Activated naive CD8-positive, alpha-beta T cell treated with anti-CD3 and anti-CD28 coated beads for 36 hours (primary cell): ENCODE measurements around the gene CATSPERE. TPM values are rescaled to one million over a fixed set of nuclear protein-coding genes. Genes with fewer than 3 reads are reported as not detected.
A peak's percentile ranks its signal among the peaks of the same experiment; 100 is the strongest.
"Not testable (repeated sequence)": the region's sequence is repeated elsewhere in the genome, so short reads cannot be mapped to it uniquely, and the experiment has no call there.

Experiments used
- DNase-seq: peaks from one replicate; pipeline ENCODE4 v3.0.0; 2021
- H3K27ac Mint-ChIP-seq: one replicate; pipeline ENCODE4 v1.8.0; 2022; ENCODE audit warnings: mild to moderate bottlenecking, moderate library complexity, mixed read lengths
- H3K27me3 Mint-ChIP-seq: one replicate; pipeline ENCODE4 v1.8.0; 2022; ENCODE audit warnings: mild to moderate bottlenecking, mixed read lengths
- H3K36me3 Mint-ChIP-seq: one replicate; pipeline ENCODE4 v1.8.0; 2021; ENCODE audit warnings: mild to moderate bottlenecking, mixed read lengths
- H3K4me1 Mint-ChIP-seq: one replicate; pipeline ENCODE4 v1.8.0; 2021; ENCODE audit warnings: mixed read lengths
- H3K4me3 Mint-ChIP-seq: one replicate; pipeline ENCODE4 v1.8.0; 2022; ENCODE audit warnings: mild to moderate bottlenecking, moderate library complexity, mixed read lengths
- H3K9me3 Mint-ChIP-seq: one replicate; pipeline ENCODE4 v1.8.0; 2022; ENCODE audit warnings: mixed read lengths
- total RNA-seq, 2 experiments: library from RNA; stranded (reverse); gene quantifications; one replicate each; pipeline ENCODE4 v1.2.3, GENCODE V29; 2021

The CATSPERE gene
- total RNA-seq, 2 experiments from 2014 or later = 0.38 to 0.45 TPM

- DNase-seq = no peak
- peaks cover 9% of the 10 kb centered on the region for H3K4me1 Mint-ChIP-seq
- H3K27me3 Mint-ChIP-seq = no peaks in the 10 kb centered on the region
- peak overlapping the region; percentile 89 for H3K27ac Mint-ChIP-seq
- H3K4me3 Mint-ChIP-seq = peak overlapping the region; percentile 84
- peaks cover 6% of the 10 kb centered on the region for H3K36me3 Mint-ChIP-seq
- no peaks in the 10 kb centered on the region for H3K9me3 Mint-ChIP-seq
Observed at GRCh38 chr1:244651956-244652622, 191.0 kb downstream of the CATSPERE start.

GRCh38 chr1:244652623-244653438, 191.8 kb downstream of the CATSPERE start, which contains the start of gene DESI2:
TSS of gene DESI2 (plus strand) at chr1:244653126. CDS start at chr1:244653314, 188 bp downstream.
- H3K9me3 Mint-ChIP-seq = no peaks in the 10 kb centered on the region
- peak within 1 kb of the TSS; percentile 89 for H3K27ac Mint-ChIP-seq
- H3K27me3 Mint-ChIP-seq = no peaks in the 10 kb centered on the region
- H3K4me3 Mint-ChIP-seq = peak within 1 kb of the TSS; percentile 84
- peaks cover 13% of the 10 kb centered on the region for H3K36me3 Mint-ChIP-seq
- peaks cover 12% of the 10 kb centered on the region for H3K4me1 Mint-ChIP-seq
- peak; percentile 98 for DNase-seq

- Mint-ChIP-seq H3K27me3 (no peaks in the 10 kb centered on the region), H3K36me3 (peaks cover 20% of the 10 kb centered on the region), H3K9me3 (no peaks in the 10 kb centered on the region), H3K4me3 (no peak overlapping the region), H3K27ac (no peak overlapping the region), H3K4me1 (peaks cover 19% of the 10 kb centered on the region)
- DNase-seq = peak; percentile 26
Observed at GRCh38 chr1:244653439-244654107, 192.5 kb downstream of the CATSPERE start.

GRCh38 chr1:244654108-244655038, 193.3 kb downstream of the CATSPERE start:
- Mint-ChIP-seq H3K4me3 (no peak overlapping the region), H3K36me3 (peaks cover 24% of the 10 kb centered on the region), H3K27ac (no peak overlapping the region), H3K4me1 (peaks cover 23% of the 10 kb centered on the region), H3K9me3 (no peaks in the 10 kb centered on the region), H3K27me3 (no peaks in the 10 kb centered on the region)
- no peak for DNase-seq

DNA sequence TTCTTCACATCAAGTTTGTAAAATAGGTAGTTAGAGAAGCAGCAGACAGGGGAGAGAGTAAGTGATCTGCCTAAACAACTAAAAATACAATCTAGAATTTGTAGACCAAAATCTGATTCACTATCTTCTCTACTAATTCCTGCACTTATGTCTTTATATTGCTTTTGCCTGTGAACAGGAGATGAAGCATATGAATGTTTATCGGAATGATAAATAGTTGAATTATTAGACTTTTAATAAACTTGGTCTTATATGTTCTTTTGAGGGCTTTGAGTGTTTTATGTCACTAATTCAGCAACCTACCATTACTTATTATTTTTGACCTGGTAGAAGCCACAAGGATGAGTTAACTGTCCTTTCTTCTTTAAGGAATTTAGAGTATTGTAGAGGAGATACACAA, 194.1 kb downstream of the CATSPERE start:
- no peak for DNase-seq
- H3K27ac Mint-ChIP-seq = no peak overlapping the region
- no peaks in the 10 kb centered on the region for H3K9me3 Mint-ChIP-seq
- H3K27me3 Mint-ChIP-seq = no peaks in the 10 kb centered on the region
- H3K36me3 Mint-ChIP-seq = peaks cover 31% of the 10 kb centered on the region
- H3K4me3 Mint-ChIP-seq = no peak overlapping the region
- peaks cover 24% of the 10 kb centered on the region for H3K4me1 Mint-ChIP-seq

DNA sequence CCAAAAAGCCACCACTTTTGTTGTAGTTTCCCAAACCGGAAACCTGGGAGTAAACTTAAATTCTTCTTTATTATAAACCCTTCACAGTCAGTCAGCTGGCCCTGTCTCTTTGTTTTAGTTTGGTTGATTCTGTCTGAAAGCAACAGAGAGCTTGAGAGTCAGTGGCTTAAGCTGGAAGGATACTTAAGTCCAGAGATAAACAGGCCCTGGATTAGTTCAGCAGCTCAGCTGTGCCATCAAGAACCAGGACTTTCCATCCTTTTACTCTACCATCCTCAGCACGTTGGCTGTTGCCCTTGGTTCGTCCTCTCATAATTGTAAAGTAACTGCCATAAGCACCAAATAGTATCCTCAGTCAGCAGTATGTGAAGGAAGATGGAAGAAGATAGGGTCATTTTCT, 196.3 kb downstream of the CATSPERE start:
- peaks cover 17% of the 10 kb centered on the region for H3K4me1 Mint-ChIP-seq
- DNase-seq = no peak
- no peak overlapping the region for H3K27ac Mint-ChIP-seq
- H3K9me3 Mint-ChIP-seq = no peaks in the 10 kb centered on the region
- no peak overlapping the region for H3K4me3 Mint-ChIP-seq
- peaks cover 41% of the 10 kb centered on the region for H3K36me3 Mint-ChIP-seq
- H3K27me3 Mint-ChIP-seq = no peaks in the 10 kb centered on the region

GRCh38 chr1:244659694-244660093, 198.6 kb downstream of the CATSPERE start:
- Mint-ChIP-seq H3K4me3 (no peak overlapping the region), H3K27ac (no peak overlapping the region), H3K27me3 (no peaks in the 10 kb centered on the region), H3K9me3 (no peaks in the 10 kb centered on the region), H3K4me1 (peaks cover 29% of the 10 kb centered on the region), H3K36me3 (peaks cover 47% of the 10 kb centered on the region)
- DNase-seq = no peak

DNA sequence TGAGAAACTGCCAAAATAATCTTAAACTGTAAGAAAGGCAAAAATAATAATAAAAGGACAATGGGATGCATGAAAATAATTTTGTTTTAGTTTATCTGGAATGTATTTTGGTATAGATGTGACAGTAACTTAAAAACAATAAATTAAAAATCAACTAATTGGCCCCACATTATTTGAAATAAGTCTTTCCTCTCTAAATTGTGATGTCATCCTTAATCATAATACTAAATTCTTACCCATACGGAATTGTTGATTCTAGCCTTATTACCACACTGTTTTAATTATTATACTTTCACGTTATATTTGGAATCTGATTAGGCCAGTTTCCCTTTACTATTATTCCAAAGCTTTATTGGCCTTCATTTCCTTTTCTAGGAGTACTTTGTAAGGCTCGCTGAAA, 199.5 kb downstream of the CATSPERE start:
- Mint-ChIP-seq H3K27me3 (no peaks in the 10 kb centered on the region), H3K4me1 (peaks cover 29% of the 10 kb centered on the region), H3K4me3 (no peak overlapping the region), H3K27ac (no peak overlapping the region), H3K36me3 (peaks cover 47% of the 10 kb centered on the region), H3K9me3 (no peaks in the 10 kb centered on the region)
- DNase-seq = no peak

- H3K36me3 Mint-ChIP-seq = peaks cover 44% of the 10 kb centered on the region
- not testable (repeated sequence) for H3K4me3 Mint-ChIP-seq, H3K9me3 Mint-ChIP-seq, H3K27me3 Mint-ChIP-seq, DNase-seq, H3K27ac Mint-ChIP-seq
- peaks cover 29% of the 10 kb centered on the region for H3K4me1 Mint-ChIP-seq
Observed at GRCh38 chr1:244661569-244662312, 200.7 kb downstream of the CATSPERE start.

DNA sequence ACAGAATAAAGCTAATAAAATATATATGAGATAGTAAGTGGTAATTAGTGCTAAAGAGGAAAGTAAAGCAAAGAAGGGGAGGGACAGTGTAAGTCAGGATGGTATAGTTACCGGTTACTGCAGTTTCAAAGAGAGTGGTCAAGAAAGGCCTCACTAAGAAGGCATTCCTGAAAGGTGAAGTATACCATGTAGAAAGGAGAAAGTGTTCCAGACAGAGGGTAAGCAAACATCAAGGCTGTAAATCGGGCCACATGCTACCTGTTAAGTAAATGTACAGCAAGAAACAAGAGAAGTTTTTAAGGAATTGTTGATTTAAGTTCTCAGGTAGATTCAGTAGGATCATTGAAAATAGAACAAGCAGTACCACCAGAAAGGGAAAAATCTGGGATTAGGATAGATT, 201.5 kb downstream of the CATSPERE start:
- H3K36me3 Mint-ChIP-seq = peaks cover 36% of the 10 kb centered on the region
- no peaks in the 10 kb centered on the region for H3K9me3 Mint-ChIP-seq

DNA sequence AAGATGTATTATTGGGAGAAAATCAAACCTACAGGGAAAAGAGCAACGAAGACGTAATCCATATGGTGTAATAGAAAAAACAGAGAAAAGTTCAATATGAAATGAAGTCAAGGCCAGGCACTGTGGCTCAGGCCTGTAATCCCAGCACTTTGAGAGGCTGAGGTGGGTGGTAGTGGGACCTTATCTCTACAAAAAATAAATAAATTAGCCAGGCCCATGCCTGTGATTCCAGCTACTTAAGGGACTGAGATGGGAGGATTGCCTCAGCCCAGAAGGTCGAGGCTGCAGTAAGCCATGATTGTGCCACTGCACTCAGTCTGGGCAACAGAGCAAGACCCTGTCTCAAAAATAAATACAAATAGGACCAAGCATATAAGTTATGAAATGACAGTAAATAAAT, 203.3 kb downstream of the CATSPERE start:
- Mint-ChIP-seq H3K4me1 (peaks cover 20% of the 10 kb centered on the region), H3K36me3 (peaks cover 25% of the 10 kb centered on the region), H3K27me3 (no peaks in the 10 kb centered on the region), H3K9me3 (no peaks in the 10 kb centered on the region), H3K4me3 (no peak overlapping the region), H3K27ac (no peak overlapping the region)
- no peak for DNase-seq

More for the DNA sequence above, 201.5 kb downstream of the CATSPERE start:
- H3K4me3 Mint-ChIP-seq = no peak overlapping the region
- DNase-seq = no peak
- peaks cover 32% of the 10 kb centered on the region for H3K4me1 Mint-ChIP-seq
- H3K27me3 Mint-ChIP-seq = no peaks in the 10 kb centered on the region
- H3K27ac Mint-ChIP-seq = no peak overlapping the region

GRCh38 chr1:244665771-244666217, 204.7 kb downstream of the CATSPERE start:
- Mint-ChIP-seq H3K36me3 (peaks cover 20% of the 10 kb centered on the region), H3K27ac (no peak overlapping the region), H3K27me3 (no peaks in the 10 kb centered on the region), H3K9me3 (no peaks in the 10 kb centered on the region), H3K4me3 (no peak overlapping the region), H3K4me1 (peaks cover 18% of the 10 kb centered on the region)
- no peak for DNase-seq

GRCh38 chr1:244666672-244667418, 205.8 kb downstream of the CATSPERE start:
- not testable (repeated sequence) for H3K27me3 Mint-ChIP-seq, H3K27ac Mint-ChIP-seq
- peaks cover 18% of the 10 kb centered on the region for H3K4me1 Mint-ChIP-seq

More at GRCh38 chr1:244666672-244667418, 205.8 kb downstream of the CATSPERE start:
- H3K4me3 Mint-ChIP-seq, DNase-seq, H3K9me3 Mint-ChIP-seq: not testable (repeated sequence)
- peaks cover 19% of the 10 kb centered on the region for H3K36me3 Mint-ChIP-seq
